Bronchial epithelial cell (primary cell): ENCODE measurements around the gene RPL12. TPM values are rescaled to one million over a fixed set of nuclear protein-coding genes. Genes with fewer than 3 reads are reported as not detected.

ENCODE experiments used
- DNase-seq: peaks from one replicate; pipeline ENCODE4 v3.0.0-alpha.2; 2010; ENCODE audit warnings: low read depth
- FAIRE-seq: peaks from 2 replicates; lab custom pipeline; 2011; peaks lifted over from hg19 to GRCh38; lab: Jason Lieb, UNC
- H3K27me3 ChIP-seq: 2 replicates; pipeline ENCODE4 v1.5.1; 2011; ENCODE audit warnings: low read length; ENCODE audit not compliant: control insufficient read depth, insufficient read depth
- H3K36me3 ChIP-seq: 2 replicates; pipeline ENCODE4 v1.5.1; 2011; ENCODE audit warnings: low read length; ENCODE audit not compliant: control insufficient read depth, insufficient read depth
- H3K4me3 ChIP-seq: 2 replicates; pipeline ENCODE4 v1.5.1; 2011; ENCODE audit warnings: mild to moderate bottlenecking, low read depth, low read length, control low read depth
- CTCF ChIP-seq: IDR thresholded peaks from 2 replicates; pipeline ENCODE4 v1.5.1; 2011; ENCODE audit warnings: mild to moderate bottlenecking, moderate library complexity, low read length, control low read depth, inconsistent platforms; ENCODE audit not compliant: insufficient read depth, severe bottlenecking
- total RNA-seq: library from RNA; depleted of rRNA; stranded (reverse); fragments of >200 nt; gene quantifications from 2 replicates; pipeline ENCODE4 v1.2.1, GENCODE V29; 2014

The RPL12 gene
- total RNA-seq, 1 donor from 2014 or later, result 3,707 TPM

DNA sequence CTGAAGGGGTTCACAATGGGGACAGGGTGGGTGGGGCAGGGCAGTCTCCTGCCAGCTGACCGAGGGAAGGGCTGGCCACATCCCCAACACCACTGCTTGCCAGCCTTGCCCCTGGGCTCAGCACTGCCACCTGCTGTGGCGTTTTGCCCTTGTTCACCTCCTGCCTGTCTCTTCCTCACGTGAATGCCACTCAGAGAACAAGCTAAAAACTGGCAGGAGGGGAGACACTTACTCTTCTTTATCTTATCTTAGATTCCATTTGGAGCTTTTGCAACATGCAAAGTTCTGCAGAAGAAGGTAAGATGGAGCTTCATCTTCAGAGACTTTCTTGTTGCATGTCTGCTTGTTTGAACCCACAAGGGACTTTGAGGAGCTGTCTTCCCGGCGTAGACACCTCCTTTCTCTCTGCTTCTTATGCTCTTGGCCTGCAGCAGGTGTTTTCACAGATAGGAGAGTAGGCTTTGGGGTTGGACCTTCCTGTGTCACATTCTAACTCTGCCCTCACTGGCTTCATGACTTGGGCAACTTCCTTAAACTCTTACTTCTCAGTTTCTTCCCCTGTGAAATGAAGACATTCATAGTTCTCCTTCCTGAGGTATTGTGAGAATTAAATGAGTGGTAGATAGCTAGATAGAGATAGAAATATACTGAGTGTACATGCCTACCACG, 4.3 kb upstream of the RPL12 start:
- DNase-seq (no peak), FAIRE-seq (no peak)
- peaks cover 27% of the 10 kb centered on the region for H3K36me3 ChIP-seq

DNA sequence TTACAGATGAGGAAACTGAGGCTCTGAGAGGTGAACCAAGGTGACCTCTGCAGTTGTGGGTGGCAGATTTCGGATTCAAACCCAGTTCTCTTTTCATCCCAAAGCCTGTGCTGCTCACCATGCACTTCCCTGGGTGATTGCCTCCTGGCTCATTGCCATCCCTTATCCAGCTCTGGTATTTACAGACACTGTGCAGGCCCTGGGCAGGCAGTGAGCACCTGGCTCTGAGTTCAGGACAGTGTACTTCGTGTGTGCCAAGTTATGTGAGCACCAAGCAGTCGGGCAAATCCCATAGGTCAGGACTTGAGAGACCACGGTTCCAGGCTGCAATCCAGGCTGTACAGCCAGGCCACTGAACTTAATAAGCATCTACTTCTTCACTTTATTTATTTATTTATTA, 1.5 kb upstream of the RPL12 start:
- Histone ChIP-seq H3K4me3 (no peak overlapping the region), H3K36me3 (peaks cover 40% of the 10 kb centered on the region), H3K27me3 (no peaks in the 10 kb centered on the region)
- FAIRE-seq (no peak), DNase-seq (no peak)
- no peak for TF ChIP-seq CTCF

More for the DNA sequence above, 4.3 kb upstream of the RPL12 start:
- peak; percentile 77 for TF ChIP-seq CTCF
- Histone ChIP-seq H3K4me3 (no peak overlapping the region), H3K27me3 (no peaks in the 10 kb centered on the region)

DNA sequence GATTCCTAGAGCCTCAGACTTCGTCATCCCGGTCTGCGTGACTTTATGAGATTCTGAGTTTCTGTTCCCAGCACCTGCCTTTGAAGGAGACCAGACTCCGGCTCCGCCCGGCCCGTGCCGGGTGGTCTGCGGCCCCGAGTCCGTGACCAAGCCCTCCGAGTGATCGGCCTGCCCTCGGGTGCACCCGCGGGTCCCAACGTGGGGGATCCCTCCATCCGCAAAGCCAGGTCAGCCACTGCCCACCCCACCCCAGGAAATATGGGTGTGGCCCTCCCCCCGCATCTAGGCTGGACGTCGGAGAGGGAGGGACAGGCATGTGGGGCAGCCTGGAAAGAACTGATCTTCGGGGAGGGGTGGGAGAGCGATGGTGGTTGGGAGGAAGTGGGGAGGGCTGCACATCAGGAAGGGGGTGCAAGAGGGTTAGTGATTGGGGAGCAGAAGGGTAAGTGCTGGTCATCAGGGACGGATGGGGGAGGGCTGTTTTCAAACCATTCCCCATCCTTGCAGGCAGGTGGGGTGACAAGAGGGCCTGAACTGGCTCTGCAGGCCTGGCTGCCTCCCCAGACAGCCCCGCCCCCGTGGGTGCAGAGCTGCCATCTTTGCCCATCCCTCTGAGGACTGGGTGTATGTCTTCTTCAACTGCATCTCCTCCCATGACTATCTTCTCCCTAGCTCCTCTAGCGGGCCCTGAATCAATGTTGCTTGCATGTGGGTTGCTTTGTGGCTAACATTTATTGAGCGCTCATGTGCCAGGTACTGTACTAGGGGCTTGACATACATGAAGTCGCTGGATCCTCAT, 851 bp upstream of the RPL12 start:
- Histone ChIP-seq H3K27me3 (no peaks in the 10 kb centered on the region), H3K36me3 (peaks cover 33% of the 10 kb centered on the region), H3K4me3 (peak overlapping the region; percentile 89)
- peak; percentile 46 for DNase-seq
- no peak for FAIRE-seq
- no peak for TF ChIP-seq CTCF

- no peak for FAIRE-seq
- H3K27me3 ChIP-seq, result no peaks in the 10 kb centered on the region
- H3K36me3 ChIP-seq, result peaks cover 31% of the 10 kb centered on the region
Observed at GRCh38 chr9:127451608-127451857, 327 bp upstream of the RPL12 start.

GRCh38 chr9:127450243-127450760, 904 bp downstream of the RPL12 start:
- FAIRE-seq, result no peak
- H3K36me3 ChIP-seq, result peaks cover 28% of the 10 kb centered on the region
- DNase-seq, result no peak
- TF ChIP-seq CTCF, result no peak
- H3K4me3 ChIP-seq, result peak overlapping the region; percentile 89
- H3K27me3 ChIP-seq, result no peaks in the 10 kb centered on the region

More at GRCh38 chr9:127451608-127451857, 327 bp upstream of the RPL12 start:
- peak overlapping the region; percentile 89 for H3K4me3 ChIP-seq
- no peak for TF ChIP-seq CTCF
- DNase-seq, result no peak
